HG03575 (cell line): ENCODE data around the gene GOLGA8J.
"Not testable (repeated sequence)": the region's sequence is repeated elsewhere in the genome, so short reads cannot be mapped to it uniquely, and the experiment has no call there.

ENCODE experiments used
- ATAC-seq: cut with Tn5 transposase; IDR thresholded peaks from one replicate; pipeline ENCODE4 v1.9.1; 2021; ENCODE audit not compliant: unreplicated experiment, insufficient number of reproducible peaks, low FRiP score; ENCODE audit errors: extremely low read depth

GOLGA8J gene, protein sequence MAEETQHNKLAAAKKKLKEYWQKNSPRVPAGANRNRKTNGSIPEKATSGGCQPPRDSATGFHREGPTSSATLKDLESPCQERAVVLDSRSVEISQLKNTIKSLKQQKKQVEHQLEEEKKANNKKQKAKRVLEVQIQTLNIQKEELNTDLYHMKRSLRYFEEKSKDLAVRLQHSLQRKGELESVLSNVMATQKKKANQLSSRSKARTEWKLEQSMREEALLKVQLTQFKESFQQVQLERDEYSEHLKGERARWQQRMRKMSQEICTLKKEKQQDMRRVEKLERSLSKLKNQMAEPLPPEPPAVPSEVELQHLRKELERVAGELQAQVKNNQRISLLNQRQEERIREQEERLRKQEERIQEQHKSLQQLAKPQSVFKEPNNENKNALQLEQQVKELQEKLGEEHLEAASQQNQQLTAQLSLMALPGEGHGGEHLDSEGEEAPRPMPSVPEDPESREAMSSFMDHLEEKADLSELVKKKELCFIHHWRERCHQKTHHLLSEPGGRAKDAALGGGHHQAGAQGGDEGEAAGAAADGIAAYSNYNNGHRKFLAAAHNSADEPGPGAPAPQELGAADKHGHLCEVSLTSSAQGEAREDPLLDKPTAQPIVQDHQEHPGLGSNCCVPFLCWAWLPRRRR

DNA sequence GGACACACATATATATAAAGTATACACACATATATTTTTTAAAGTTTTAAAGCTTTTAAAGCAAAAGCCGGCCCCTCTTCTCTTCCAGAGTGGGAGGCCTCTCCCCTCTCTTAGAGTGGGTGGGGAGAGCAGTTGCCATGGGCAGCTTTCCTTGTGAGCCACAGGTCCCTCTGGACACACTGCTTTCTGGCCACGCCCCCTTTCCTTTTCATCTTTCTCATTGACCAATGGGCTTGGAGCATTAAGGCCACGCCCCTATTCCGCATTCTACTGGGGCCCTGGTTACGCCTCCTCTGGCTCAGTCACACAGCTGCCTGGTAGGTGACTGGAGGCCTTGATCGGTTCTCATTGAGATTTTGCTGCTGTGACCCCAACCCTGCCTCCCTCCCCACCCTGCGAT, at the start of gene GOLGA8J:
GOLGA8J (plus strand) TSS at position 301 of the 400 bp plus-strand sequence; CDS start at position 399, 98 bp downstream.
- ATAC-seq, result not testable (repeated sequence)

DNA sequence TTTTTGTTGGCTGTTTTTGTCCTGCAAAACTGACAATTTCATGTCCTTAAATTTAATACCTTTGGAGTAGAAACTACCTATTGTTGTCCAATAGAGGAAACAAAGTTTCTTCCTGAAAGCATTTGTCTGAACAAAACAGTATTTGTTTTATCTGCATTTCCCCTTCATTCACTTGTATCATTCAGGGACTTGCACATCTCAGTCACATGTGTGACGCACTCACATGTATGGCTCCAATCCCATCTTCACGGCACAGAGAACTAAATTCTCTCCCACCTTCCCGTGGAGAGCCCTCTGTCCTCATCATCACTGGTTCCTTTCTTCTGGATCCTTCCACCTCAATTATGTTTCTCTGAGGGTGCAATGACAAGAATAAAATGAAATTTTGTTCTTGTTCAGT, 49.5 kb upstream of the GOLGA8J start:
- no peak for ATAC-seq

- no peak for ATAC-seq
Measured at GRCh38 chr15:30033763-30034162, 49.0 kb upstream of the GOLGA8J start.

DNA sequence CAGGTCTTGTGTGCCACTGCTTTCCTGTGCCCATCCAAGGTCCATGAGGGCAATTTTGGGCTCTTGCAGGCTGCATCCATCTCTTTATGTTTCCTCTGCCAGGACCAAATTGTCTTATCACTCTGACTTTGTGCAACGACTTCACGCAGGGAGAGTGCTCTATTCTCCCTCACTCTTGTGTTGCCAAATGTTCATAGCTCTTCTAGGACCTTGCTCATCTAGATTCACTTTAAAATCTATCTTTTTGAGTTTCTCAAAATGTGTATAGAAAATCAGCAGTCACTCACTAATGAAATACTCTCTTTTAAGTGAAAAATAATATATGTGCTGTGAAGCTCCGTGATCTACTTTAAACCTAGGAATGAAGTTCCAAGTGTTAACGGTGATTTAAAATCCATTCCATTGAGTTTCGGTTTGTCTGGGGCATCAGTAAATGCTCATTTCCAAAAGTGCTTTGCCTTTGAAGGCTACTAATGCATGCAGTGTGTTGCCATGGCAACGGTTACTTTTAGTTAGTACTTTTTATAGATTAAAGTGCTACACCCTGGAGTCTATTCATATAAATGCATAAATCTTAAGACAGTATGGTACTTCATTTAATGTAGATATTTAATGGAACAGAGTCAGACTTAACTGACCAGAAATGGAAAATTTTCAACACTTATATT, 46.6 kb upstream of the GOLGA8J start:
- ATAC-seq, result no peak

DNA sequence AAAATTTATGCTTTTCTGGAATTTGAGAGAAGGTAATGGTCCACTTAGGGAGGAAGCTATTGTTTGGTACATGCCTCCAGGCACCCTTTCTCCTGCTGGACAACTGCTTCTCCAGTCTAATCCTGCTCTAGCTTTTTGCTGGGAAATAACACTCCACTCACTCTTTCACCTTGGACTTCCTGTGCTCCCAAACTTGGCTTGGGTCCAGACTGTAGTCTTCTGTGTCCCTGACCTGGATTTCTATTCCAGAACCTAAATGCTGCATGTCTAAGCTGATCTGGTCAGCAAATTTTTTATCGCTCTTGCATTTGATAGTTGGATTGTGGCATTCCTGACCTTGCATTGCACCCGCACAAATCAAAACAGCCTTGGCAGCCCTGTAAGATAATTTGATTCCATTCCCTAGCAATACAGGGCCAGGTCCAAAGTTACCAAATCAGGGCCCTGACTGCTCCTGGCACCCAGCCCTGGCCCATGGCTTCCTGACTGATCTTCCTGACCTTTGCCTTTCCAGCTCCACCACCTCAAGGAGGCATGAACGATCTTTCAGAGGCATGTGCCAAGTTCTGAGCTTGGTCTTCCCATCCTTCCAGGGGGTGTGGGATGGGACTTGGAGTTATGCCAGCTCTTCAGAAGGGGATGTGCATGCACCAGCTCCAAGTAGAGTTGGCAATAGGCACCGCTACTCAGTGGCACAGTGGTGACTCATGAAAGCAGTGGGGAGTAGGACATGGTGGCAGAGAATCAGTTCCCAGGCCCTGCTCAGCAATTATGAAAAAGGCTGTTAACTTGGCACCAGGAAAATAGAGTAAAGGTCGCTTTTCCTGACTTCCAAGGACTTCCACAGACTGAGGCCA, 43.9 kb upstream of the GOLGA8J start:
- no peak for ATAC-seq

DNA sequence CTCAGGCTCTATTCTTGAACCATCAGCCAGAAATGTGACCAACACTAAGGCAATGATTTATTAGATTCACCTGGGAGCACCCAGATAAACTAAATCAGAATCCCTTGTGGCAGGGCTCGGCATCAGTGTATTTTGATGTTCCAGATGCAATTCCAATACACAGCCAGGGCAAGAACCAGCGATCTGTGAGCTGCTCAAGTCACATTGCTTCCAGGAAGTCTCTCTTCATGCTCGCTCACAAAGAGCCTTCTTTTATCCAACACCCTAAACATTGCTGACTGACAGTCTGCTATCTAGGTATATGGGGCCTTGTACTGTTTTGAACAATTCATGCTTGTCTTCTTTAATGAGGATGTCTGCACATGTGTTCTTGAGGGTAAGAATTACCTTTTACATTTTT, 40.9 kb upstream of the GOLGA8J start:
- no peak for ATAC-seq

GRCh38 chr15:30042556-30042955, 40.2 kb upstream of the GOLGA8J start:
- ATAC-seq, result no peak

DNA sequence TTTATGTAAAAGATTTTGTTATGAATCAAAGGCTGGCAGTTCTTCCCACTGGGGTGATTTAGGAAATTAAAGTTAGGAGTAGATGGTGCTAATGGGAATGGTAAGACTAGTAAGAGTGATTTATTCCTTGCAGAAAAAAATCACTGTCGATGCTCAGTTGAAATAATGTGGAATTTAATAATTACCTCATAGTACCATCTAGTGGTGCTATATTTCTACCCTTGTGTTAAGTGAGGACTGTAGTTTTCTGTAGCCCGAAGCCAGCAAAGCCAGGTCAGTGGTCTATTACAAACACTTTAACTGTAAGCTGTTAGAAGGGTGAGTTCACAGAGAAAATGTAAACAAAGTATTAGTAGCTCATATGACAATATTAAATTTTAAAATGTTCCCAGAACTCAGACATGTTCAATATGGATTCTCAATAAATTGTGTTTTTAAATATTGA, 39.5 kb upstream of the GOLGA8J start:
- no peak for ATAC-seq

DNA sequence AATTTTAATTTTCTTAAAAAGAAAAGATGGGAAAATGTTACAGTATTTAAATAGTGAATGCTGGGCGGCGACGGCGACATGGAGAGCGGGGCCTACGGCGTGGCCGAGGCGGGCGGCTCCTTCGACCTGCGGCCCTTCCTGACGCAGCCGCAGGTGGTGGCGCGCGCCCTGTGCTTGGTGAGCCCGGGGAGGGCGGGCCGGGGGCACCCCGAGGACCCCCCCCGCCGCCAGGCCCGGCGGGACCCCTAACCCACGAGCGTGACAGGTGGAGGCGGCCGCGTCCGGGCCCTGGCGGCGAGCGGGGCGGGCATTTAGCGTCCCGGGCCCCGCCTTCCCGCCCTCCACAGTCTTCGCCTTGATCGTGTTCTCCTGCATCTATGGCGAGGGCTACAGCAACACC, 38.4 kb upstream of the GOLGA8J start:
- no peak for ATAC-seq

DNA sequence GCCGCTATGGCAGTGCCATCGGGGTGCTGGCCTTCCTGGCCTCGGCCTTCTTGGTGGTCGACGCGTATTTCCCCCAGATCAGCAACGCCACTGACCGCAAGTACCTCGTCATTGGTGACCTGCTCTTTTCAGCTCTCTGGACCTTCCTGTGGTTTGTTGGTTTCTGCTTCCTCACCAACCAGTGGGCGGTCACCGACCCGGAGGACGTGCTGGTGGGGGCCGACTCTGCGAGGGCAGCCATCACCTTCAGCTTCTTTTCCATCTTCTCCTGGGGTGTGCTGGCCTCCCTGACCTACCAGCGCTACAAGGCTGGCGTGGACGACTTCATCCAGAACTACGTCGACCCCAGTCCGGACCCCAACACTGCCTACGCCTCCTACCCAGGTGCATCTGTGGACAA, 37.9 kb upstream of the GOLGA8J start:
- ATAC-seq, result not testable (repeated sequence)

DNA sequence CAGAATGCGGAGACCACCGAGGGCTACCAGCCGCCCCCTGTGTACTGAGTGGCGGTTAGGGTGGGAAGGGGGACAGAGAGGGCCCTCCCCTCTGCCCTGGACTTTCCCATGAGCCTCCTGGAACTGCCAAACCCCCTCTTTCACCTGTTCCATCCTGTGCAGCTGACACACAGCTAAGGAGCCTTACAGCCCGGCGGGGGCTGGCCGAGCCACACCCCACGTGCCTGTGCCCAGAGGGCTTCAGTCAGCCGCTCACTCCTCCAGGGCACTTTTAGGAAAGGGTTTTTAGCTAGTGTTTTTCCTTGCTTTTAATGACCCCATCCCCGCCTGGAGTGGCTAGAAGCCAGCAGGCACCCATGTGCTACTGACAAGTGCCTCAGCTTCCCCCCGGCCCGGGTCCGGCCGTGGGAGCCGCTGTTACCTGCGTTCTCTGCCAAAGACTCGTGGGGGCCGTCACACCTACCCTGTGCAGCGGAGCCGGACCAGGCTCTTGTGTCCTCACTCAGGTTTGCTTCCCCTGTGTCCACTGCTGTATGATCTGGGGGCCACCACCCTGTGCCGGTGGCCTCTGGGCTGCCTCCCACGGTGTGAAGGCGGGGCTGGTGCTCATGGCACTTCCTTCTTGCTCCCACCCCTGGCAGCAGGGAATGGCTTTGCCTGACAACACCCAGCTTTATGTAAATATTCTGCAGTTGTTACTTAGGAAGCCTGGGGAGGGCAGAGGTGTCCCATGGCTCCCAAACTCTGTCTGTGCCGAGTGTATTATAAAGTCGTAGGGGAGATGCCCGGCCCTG, 37.3 kb upstream of the GOLGA8J start:
- not testable (repeated sequence) for ATAC-seq

GRCh38 chr15:30046430-30046829, 36.3 kb upstream of the GOLGA8J start:
- no peak for ATAC-seq

GRCh38 chr15:30055604-30056003, 27.2 kb upstream of the GOLGA8J start:
- ATAC-seq, result no peak

GRCh38 chr15:30056166-30056565, 26.6 kb upstream of the GOLGA8J start:
- no peak for ATAC-seq

DNA sequence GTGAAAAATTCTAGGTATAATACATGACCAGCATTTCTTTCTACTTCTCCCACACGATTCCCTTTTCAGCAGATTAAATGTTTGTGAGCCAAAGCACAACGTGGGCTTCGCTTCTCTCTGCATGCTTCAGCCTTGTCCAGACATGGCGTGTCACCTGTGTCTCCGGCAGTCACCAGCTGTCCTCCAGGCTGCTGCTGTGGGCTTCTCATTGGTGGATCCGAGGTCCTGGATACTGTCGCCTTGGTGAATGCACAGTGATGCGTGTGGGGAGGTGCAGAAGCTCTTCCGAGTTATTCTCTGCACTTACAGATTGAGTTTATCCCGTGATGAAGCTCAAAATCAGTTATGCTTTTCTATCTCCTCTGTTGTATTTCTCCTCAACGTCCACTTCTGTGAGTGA, 23.0 kb upstream of the GOLGA8J start:
- ATAC-seq, result no peak

GRCh38 chr15:30062881-30063280, 19.9 kb upstream of the GOLGA8J start:
- no peak for ATAC-seq

- ATAC-seq, result no peak
Measured at GRCh38 chr15:30063835-30064546, 18.8 kb upstream of the GOLGA8J start.
